Measurements from ENCODE around the gene CDK11B.
"Not testable (repeated sequence)": the region's sequence is repeated elsewhere in the genome, so short reads cannot be mapped to it uniquely, and the experiment has no call there.

The CDK11B gene

GRCh38 chr1:1662830-1663560 lies 4.2 kb upstream of the CDK11B start:
- in situ Hi-C loops (cut with MboI; ENCODE audit: low sequenced_read_pairs): not testable (repeated sequence)

DNA sequence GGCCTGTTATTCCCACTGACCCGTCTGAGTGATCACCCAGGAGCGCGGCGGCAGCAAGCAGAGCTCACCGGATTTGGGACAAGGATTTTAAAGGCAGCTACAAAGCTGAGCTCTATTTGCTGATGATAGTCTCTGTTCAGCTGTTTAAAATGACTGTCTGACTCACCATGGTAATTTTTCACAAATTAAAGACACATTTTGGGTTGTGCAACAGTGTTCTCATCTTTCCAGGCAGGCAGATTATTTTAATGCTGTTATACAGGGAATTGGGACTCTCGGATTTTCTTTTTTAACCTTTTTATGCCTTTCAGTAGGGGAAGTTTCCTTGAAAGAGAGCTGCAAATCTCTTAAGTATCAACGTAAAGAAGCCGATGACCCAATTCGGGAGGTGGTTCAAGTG lies 3.6 kb upstream of the CDK11B start:
- in situ Hi-C loops (cut with MboI; ENCODE audit: low sequenced_read_pairs): not testable (repeated sequence)

GRCh38 chr1:1648265-1648664 lies 10.5 kb downstream of the CDK11B start:
- in situ Hi-C loops (cut with MboI; ENCODE audit: low sequenced_read_pairs): not testable (repeated sequence)

GRCh38 chr1:1647567-1648241 lies 11.1 kb downstream of the CDK11B start:
- in situ Hi-C loops (cut with MboI; ENCODE audit: low sequenced_read_pairs): not testable (repeated sequence)

GRCh38 chr1:1646326-1646725 lies 12.5 kb downstream of the CDK11B start:
- in situ Hi-C loops (cut with MboI; ENCODE audit: low sequenced_read_pairs): not testable (repeated sequence)

DNA sequence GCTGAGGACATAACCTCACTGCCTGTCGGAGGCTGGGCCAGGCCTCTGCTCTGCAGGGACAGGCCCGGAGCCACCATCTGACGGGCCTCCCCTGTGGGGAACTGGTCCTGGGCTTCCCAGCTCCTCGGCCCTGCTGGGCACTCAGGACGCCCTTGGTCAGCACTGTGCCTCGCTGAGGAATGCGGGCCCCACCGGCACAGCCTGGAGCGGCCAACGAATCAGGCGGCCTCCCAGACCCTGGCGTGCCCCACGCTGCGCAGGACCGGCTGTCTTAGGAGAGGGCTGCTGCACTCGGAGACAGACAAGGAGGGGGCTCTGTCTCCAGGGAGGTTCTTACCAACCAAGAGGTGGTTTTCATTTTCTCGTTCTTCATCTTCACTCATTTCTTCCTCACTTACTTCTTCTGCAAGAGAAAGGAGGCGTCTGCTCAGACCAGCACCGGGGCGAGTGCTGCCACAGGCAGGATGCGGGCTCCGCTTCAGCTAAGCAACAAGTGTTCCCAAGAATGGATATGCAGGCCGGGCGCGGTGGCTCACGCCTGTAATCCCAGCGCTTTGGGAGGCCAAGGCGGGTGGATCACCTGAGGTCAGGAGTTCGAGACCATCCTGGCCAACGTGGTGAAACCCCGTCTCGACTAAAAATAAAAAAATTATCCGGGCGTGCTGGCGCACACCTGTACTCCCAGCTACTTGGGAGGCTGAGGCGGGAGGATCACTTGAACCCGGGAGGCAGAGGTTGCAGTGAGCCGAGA lies 17.9 kb downstream of the CDK11B start:
- in situ Hi-C loops (cut with MboI; ENCODE audit: low sequenced_read_pairs): not testable (repeated sequence)

DNA sequence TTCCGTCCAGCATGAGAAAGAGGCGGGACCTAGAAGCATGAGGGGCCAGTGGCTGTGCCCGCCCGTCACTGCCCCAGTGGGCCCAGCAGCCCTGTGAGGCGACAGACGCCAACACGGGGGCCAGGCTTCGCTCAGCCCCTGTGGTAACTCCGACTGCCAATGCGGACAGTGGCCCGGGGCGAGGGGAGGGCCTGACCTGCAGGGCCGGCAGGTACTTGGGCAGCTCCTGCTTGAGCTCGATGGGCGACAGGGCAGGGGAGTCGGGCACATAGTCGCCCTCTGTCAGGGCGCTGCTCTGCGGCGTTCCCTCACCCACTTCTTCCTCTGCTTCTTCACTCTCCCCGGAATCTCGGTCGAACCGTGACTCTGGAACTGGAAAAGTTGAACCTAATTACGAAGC lies 18.7 kb downstream of the CDK11B start:
- in situ Hi-C loops (cut with MboI; ENCODE audit: low sequenced_read_pairs): not testable (repeated sequence)

DNA sequence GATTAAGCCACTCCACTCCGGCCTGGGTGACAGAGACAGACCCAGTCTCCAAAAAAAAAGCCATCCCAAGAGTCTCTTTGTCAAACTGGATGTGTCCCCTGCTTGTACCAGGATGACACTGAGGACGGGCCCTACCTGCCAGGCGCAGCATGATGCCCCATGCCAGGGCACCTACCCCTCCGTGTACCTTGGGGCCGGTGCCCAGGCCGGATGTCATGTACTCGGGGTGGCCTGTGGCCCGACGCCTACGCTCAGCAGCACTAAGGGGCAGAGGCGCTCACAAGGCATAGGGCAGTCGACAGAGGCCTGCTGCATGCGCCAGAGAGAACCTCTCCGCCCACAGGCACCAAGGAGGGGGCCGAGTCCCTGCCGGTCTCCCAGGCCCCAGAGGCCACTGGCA lies 19.4 kb downstream of the CDK11B start:
- in situ Hi-C loops (cut with MboI; ENCODE audit: low sequenced_read_pairs): not testable (repeated sequence)

GRCh38 chr1:1638528-1638927 lies 20.3 kb downstream of the CDK11B start:
- in situ Hi-C loops (cut with MboI; ENCODE audit: low sequenced_read_pairs): not testable (repeated sequence)

DNA sequence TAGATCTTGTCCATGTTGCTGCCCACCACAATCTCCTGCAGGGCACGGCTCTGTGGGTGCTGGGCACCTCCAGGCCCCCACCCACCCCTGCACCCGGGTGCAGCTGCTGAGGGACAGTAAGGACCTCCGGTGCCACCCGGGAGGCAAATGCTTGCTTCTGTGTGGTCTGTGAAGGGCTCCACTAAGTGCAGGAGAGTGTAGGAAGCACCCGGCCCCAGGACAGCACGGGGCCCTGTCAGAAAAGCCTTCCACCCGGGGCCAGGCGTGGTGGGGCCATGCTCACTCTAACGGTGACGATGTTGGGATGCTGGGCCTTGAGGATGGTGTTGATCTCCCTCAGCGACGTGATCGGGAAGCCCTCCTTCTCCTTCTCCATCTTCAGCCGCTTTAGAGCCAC lies 21.3 kb downstream of the CDK11B start:
- in situ Hi-C loops (cut with MboI; ENCODE audit: low sequenced_read_pairs): not testable (repeated sequence)

- in situ Hi-C loops (cut with MboI; ENCODE audit: low sequenced_read_pairs): not testable (repeated sequence)
Measured at GRCh38 chr1:1636621-1637478, 22.0 kb downstream of the CDK11B start.

GRCh38 chr1:1634613-1635012 lies 24.2 kb downstream of the CDK11B start:
- in situ Hi-C loops (cut with MboI; ENCODE audit: low sequenced_read_pairs): not testable (repeated sequence)

GRCh38 chr1:1633409-1633808 lies 25.4 kb downstream of the CDK11B start:
- in situ Hi-C loops (cut with MboI; ENCODE audit: low sequenced_read_pairs): not testable (repeated sequence)

GRCh38 chr1:1631782-1632420 lies 26.9 kb downstream of the CDK11B start, which contains the start of gene MMP23B:
TSS of gene MMP23B (plus strand) at chr1:1632173. CDS start at chr1:1632219, 46 bp downstream.
- in situ Hi-C loops (cut with MboI; ENCODE audit: low sequenced_read_pairs): no loop called here

DNA sequence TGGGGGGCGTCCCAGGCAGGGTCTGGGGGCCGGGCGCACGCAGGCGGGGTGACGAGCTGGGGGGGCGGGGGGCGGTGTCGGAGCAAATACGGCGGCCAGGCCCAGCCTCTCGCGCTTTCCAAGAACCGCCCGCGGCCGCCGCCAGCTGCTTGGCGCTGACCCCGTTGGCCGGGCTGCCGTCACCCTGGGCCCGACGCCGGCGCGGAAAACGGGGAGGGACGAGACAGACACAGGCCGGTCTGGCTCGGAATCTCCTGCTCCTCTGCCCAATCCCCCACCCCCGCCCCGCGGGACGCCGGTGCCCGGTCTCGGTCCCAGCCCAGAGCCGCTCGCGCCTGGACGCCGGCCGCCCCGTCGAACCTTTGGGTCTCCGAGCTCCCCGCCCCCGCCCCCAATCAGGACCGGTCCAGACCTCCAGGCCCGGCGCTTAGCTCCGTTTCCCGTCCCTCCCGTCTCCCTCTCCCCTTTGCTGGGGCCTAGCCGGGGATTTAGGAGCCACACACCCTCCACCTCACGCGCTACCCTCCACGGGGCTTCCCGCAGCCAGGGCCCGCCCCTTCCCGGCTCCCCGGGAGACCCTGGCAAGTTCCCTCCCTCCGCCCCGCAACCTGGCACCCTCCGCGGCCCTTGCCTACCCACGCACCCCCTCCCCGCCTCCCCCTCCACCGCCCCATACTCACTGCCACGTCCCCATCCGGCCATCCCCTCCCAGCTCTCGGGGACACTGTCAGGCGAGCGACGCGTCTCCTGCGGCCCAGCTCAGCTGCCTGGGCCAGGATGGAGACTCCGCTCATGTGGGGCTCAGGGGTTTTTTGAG lies 27.6 kb downstream of the CDK11B start:
- in situ Hi-C loops (cut with MboI; ENCODE audit: low sequenced_read_pairs): no loop called here

DNA sequence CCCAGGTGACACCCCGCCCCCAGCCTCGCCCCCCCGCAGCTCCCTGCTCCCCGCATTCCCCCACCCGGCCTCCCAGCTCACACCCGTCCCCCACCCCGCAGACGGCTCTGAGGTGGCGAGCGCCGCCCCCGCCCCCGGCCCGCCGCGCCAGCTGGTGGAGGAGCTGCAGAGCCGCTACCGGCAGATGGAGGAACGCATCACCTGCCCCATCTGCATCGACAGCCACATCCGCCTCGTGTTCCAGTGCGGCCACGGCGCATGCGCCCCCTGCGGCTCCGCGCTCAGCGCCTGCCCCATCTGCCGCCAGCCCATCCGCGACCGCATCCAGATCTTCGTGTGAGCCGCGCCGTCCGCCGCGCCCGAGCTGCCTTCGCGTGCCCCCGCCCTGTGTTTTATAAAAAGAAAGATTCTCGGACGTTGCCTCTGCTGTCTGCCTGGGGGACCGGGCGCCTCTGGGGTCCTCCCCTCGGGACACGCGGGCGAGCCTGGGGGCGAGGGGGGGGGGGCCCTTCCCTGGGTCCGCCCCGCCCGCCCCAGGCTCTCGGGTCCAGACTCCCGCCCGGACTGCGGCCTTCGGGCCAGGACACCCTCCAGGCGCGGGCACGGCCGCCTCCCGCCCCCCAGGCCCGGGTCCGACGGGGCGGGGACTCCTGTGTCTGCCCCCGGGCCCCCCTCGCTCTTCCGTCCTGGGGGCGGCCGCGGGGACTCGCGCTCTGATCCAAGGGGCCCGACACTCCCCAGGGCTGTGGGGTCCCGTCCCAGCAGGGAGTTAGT lies 28.4 kb downstream of the CDK11B start:
- in situ Hi-C loops (cut with MboI; ENCODE audit: low sequenced_read_pairs): no loop called here

- in situ Hi-C loops (cut with MboI; ENCODE audit: low sequenced_read_pairs): no loop called here
Measured at GRCh38 chr1:1629430-1630190, 29.2 kb downstream of the CDK11B start.
